Lower leg skin (tissue), 3 donors: Measurements from ENCODE around the gene NUP188.

ENCODE experiments used
- CTCF ChIP-seq, 3 donors: fragments of 450-650 bp; IDR thresholded peaks; one replicate each; pipeline ENCODE4 v1.5.1; 2016; ENCODE audit warnings: antibody characterized with exemption in 3 of 3, mild to moderate bottlenecking in 3 of 3, moderate library complexity in 2 of 3
- POLR2A ChIP-seq, 2 donors: fragments of 450-650 bp; IDR thresholded peaks; one replicate each; pipeline ENCODE4 v1.6.1; 2016 to 2017; ENCODE audit warnings: antibody characterized with exemption in 2 of 2, mild to moderate bottlenecking in 1 of 2, moderate library complexity in 1 of 2

GRCh38 chr9:128933731-128934130 lies 13.8 kb upstream of the NUP188 start:
- TF ChIP-seq CTCF (IDR thresholded peaks at IDR 0.05) (no peak), POLR2A (IDR thresholded peaks at IDR 0.05) (no peak)
